ENCODE measurements around the gene MS4A6A.
A peak's percentile ranks its signal among the peaks of the same experiment; 100 is the strongest.

The MS4A6A gene

DNA sequence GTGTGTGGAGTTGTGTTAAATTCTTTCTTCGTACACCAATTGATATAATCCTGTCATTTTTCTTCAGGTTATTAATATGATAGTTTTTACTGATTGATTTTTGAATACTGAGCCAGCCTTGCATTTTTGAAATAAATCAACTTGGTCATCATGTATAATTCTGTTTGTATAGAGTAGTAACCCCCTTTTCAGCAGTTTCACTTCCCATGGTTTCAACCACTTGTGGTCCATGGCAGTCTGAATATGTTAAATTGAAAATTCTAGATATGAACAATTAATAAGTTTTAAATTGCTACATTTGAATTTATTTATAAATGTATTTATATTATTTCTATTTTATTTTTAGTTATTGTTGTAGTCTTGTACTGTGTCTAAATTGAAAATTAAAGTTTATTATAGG, 32.6 kb downstream of the MS4A6A start:
- no peaks in the 10 kb centered on the region for H3K4me1 Mint-ChIP-seq
- H3K4me3 Mint-ChIP-seq = no peak overlapping the region
- TF ChIP-seq, protein P1, sequence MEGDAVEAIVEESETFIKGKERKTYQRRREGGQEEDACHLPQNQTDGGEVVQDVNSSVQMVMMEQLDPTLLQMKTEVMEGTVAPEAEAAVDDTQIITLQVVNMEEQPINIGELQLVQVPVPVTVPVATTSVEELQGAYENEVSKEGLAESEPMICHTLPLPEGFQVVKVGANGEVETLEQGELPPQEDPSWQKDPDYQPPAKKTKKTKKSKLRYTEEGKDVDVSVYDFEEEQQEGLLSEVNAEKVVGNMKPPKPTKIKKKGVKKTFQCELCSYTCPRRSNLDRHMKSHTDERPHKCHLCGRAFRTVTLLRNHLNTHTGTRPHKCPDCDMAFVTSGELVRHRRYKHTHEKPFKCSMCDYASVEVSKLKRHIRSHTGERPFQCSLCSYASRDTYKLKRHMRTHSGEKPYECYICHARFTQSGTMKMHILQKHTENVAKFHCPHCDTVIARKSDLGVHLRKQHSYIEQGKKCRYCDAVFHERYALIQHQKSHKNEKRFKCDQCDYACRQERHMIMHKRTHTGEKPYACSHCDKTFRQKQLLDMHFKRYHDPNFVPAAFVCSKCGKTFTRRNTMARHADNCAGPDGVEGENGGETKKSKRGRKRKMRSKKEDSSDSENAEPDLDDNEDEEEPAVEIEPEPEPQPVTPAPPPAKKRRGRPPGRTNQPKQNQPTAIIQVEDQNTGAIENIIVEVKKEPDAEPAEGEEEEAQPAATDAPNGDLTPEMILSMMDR (IDR thresholded peaks at IDR 0.05; ENCODE audit: unreplicated experiment in 3 of 3) = no peak
- no peaks in the 10 kb centered on the region for H3K27me3 Mint-ChIP-seq (ENCODE audit: low read depth)
- no peak overlapping the region for H3K27ac Mint-ChIP-seq
- H3K36me3 Mint-ChIP-seq (ENCODE audit: low read depth) = no peaks in the 10 kb centered on the region
- H3K9me3 Mint-ChIP-seq = peaks cover 3% of the 10 kb centered on the region

DNA sequence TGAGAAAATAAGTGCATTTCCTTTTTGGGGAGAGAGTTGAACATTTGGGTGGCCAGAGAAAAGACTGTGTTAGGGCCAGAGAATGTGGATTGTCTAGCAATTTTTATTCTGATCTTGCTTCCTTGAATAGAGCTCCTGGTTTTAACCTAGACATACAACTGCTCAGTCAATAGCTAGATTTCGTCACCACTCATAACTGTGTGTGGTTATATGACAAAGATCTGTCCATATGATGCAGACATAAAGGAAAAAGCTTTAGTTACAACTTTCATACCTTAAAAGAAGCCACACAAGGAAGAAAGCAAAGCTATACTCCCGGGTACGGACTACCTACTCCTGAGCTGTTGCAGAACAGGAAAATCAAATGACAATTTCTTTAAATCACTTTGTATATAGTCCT, 37.2 kb downstream of the MS4A6A start:
- Mint-ChIP-seq H3K27ac (no peak overlapping the region), H3K36me3 (ENCODE audit: low read depth) (no peaks in the 10 kb centered on the region), H3K4me3 (no peak overlapping the region), H3K9me3 (no peaks in the 10 kb centered on the region), H3K4me1 (no peaks in the 10 kb centered on the region), H3K27me3 (ENCODE audit: low read depth) (no peaks in the 10 kb centered on the region)
- TF ChIP-seq, protein P1 (IDR thresholded peaks at IDR 0.05; ENCODE audit: unreplicated experiment in 3 of 3) = no peak

- H3K27ac Mint-ChIP-seq = no peak overlapping the region
- H3K4me1 Mint-ChIP-seq = no peaks in the 10 kb centered on the region
These were observed 39.1 kb downstream of the MS4A6A start for GRCh38 chr11:60143768-60144167.

DNA sequence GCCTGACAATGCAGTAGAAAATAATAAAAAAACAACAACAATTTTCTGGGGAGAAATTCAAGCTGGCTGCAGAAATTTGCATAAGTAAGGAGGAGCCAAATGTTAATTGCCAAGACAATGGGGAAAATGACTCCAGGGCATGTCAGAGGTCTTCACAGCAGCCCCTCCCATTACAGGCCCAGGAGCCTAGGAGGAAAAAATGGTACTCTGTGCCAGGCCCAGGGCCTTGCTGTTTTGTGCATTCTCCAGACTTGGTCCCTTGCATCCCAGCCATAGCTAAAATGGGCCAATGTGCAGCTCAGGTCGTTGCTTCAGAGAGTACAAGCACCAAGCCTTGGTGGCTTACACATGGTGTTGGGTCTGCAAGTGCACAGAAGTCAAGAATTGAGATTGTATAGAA, 49.0 kb downstream of the MS4A6A start:
- Mint-ChIP-seq H3K4me1 (peaks cover 4% of the 10 kb centered on the region), H3K27ac (no peak overlapping the region), H3K36me3 (ENCODE audit: low read depth) (no peaks in the 10 kb centered on the region), H3K9me3 (peaks cover 7% of the 10 kb centered on the region), H3K27me3 (ENCODE audit: low read depth) (no peaks in the 10 kb centered on the region), H3K4me3 (no peak overlapping the region)
- TF ChIP-seq, protein P1 (IDR thresholded peaks at IDR 0.05; ENCODE audit: unreplicated experiment in 3 of 3) = no peak

More at GRCh38 chr11:60143768-60144167, 39.1 kb downstream of the MS4A6A start:
- TF ChIP-seq, protein P1 (IDR thresholded peaks at IDR 0.05; ENCODE audit: unreplicated experiment in 3 of 3) = no peak
- H3K27me3 Mint-ChIP-seq (ENCODE audit: low read depth) = no peaks in the 10 kb centered on the region
- H3K9me3 Mint-ChIP-seq = no peaks in the 10 kb centered on the region
- H3K36me3 Mint-ChIP-seq (ENCODE audit: low read depth) = no peaks in the 10 kb centered on the region
- H3K4me3 Mint-ChIP-seq = no peak overlapping the region

- H3K27ac Mint-ChIP-seq = no peak overlapping the region
- H3K4me3 Mint-ChIP-seq = no peak overlapping the region
- H3K27me3 Mint-ChIP-seq (ENCODE audit: low read depth) = no peaks in the 10 kb centered on the region
- TF ChIP-seq, protein P1 (IDR thresholded peaks at IDR 0.05; ENCODE audit: unreplicated experiment in 3 of 3) = no peak
- no peaks in the 10 kb centered on the region for H3K36me3 Mint-ChIP-seq (ENCODE audit: low read depth)
- H3K9me3 Mint-ChIP-seq = peaks cover 7% of the 10 kb centered on the region
- peaks cover 4% of the 10 kb centered on the region for H3K4me1 Mint-ChIP-seq
These were observed 51.0 kb downstream of the MS4A6A start for GRCh38 chr11:60131912-60132311.

- TF ChIP-seq, protein P1 (IDR thresholded peaks at IDR 0.05; ENCODE audit: unreplicated experiment in 3 of 3) = peak; percentile 42 to 50 (median 47)
- Mint-ChIP-seq H3K4me3 (no peak overlapping the region), H3K4me1 (peaks cover 4% of the 10 kb centered on the region), H3K27ac (peak overlapping the region in 1 of 3 experiments; percentile 47), H3K9me3 (peaks cover 7% of the 10 kb centered on the region), H3K36me3 (ENCODE audit: low read depth) (no peaks in the 10 kb centered on the region), H3K27me3 (ENCODE audit: low read depth) (no peaks in the 10 kb centered on the region)
These were observed 52.4 kb downstream of the MS4A6A start for GRCh38 chr11:60130496-60130895.
